ENCODE measurements around the gene CAP2.

Gene CAP2

DNA sequence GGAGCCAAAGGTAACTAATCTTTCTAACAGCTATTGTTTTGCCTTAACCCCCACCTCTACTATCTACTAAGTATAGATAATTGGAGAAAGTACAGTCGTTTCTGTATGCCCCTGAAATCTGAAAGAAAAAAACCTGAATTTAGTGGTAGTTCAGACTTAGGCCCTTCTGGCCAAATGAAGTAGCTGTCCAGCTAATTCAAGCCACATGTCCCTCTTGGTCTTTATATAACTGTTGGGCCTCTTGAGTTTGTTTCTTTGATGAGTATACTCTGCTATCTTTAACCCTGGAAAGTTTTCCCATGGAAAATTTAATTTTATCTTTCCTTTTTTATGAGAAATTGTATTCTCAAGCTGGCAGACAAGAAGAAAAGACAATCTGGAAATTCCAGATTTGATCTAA lies 133.7 kb downstream of the CAP2 start:
- H3K36me3 ChIP-seq (ENCODE audit: control insufficient read depth, low read length): no peaks in the 10 kb centered on the region
- no peaks in the 10 kb centered on the region for H3K27me3 ChIP-seq (ENCODE audit: control insufficient read depth, low read length)
- no peaks in the 10 kb centered on the region for H3K9me3 ChIP-seq (ENCODE audit: control insufficient read depth, insufficient read depth, low read length)
- H3K4me2 ChIP-seq (ENCODE audit: low read length): no peak overlapping the region
- H4K20me1 ChIP-seq (ENCODE audit: control insufficient read depth, insufficient read depth, low read depth, low read length): no peaks in the 10 kb centered on the region
- TF ChIP-seq, protein P1, sequence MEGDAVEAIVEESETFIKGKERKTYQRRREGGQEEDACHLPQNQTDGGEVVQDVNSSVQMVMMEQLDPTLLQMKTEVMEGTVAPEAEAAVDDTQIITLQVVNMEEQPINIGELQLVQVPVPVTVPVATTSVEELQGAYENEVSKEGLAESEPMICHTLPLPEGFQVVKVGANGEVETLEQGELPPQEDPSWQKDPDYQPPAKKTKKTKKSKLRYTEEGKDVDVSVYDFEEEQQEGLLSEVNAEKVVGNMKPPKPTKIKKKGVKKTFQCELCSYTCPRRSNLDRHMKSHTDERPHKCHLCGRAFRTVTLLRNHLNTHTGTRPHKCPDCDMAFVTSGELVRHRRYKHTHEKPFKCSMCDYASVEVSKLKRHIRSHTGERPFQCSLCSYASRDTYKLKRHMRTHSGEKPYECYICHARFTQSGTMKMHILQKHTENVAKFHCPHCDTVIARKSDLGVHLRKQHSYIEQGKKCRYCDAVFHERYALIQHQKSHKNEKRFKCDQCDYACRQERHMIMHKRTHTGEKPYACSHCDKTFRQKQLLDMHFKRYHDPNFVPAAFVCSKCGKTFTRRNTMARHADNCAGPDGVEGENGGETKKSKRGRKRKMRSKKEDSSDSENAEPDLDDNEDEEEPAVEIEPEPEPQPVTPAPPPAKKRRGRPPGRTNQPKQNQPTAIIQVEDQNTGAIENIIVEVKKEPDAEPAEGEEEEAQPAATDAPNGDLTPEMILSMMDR (IDR thresholded peaks at IDR 0.05; ENCODE audit: low read depth, low read length, poor library complexity, severe bottlenecking): no peak
- TF ChIP-seq EZH2phosphoT487 (IDR thresholded peaks at IDR 0.05; ENCODE audit: borderline replicate concordance, low read length): no peak
- no peaks in the 10 kb centered on the region for H3F3A ChIP-seq (ENCODE audit: control insufficient read depth, insufficient read depth)
- no peaks in the 10 kb centered on the region for H3K79me2 ChIP-seq (ENCODE audit: control insufficient read depth, low read length)
- H3K27ac ChIP-seq (ENCODE audit: low read depth, low read length): no peak overlapping the region
- no peaks in the 10 kb centered on the region for H3K9me2 ChIP-seq (replicated peaks; ENCODE audit: control insufficient read depth, low read length)
- no peak overlapping the region for H3K4me3 ChIP-seq (ENCODE audit: low read length)
- H3K4me1 ChIP-seq (ENCODE audit: control insufficient read depth, low read length): no peaks in the 10 kb centered on the region

DNA sequence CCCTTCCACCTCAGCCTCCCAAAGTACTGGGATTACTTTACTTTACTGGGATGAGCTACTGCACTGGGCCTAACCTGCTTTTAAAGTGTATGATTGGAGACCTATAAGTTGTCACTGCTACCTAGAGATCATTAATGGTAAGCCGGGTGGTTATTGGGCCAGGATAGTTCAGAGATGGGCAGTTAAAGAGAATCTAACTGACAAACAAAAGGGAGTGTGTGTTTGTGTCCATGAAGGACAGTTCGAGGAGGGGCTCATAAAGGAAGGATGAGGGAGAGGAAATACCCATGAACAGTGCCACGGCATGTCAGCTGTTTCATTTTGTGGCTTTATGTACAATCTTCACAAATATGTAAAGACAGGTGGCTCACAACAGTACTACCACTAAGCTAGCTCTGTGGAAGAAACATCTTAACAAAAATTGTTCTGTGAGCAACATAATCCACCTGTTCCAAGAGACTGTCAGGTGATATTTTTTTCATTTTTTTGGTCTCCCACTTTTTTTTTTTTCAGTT lies 137.0 kb downstream of the CAP2 start:
- TF ChIP-seq, protein P1 (IDR thresholded peaks at IDR 0.05; ENCODE audit: low read depth, low read length, poor library complexity, severe bottlenecking): no peak
- TF ChIP-seq EZH2phosphoT487 (IDR thresholded peaks at IDR 0.05; ENCODE audit: borderline replicate concordance, low read length): no peak
- H4K20me1 ChIP-seq (ENCODE audit: control insufficient read depth, insufficient read depth, low read depth, low read length): no peaks in the 10 kb centered on the region
- H3K4me2 ChIP-seq (ENCODE audit: low read length): no peak overlapping the region
- no peaks in the 10 kb centered on the region for H3K27me3 ChIP-seq (ENCODE audit: control insufficient read depth, low read length)
- H3F3A ChIP-seq (ENCODE audit: control insufficient read depth, insufficient read depth): no peaks in the 10 kb centered on the region
- no peak overlapping the region for H3K4me3 ChIP-seq (ENCODE audit: low read length)
- H3K9me3 ChIP-seq (ENCODE audit: control insufficient read depth, insufficient read depth, low read length): no peaks in the 10 kb centered on the region
- H3K79me2 ChIP-seq (ENCODE audit: control insufficient read depth, low read length): no peaks in the 10 kb centered on the region
- H3K27ac ChIP-seq (ENCODE audit: low read depth, low read length): no peak overlapping the region
- H3K4me1 ChIP-seq (ENCODE audit: control insufficient read depth, low read length): no peaks in the 10 kb centered on the region
- no peaks in the 10 kb centered on the region for H3K9me2 ChIP-seq (replicated peaks; ENCODE audit: control insufficient read depth, low read length)
- H3K36me3 ChIP-seq (ENCODE audit: control insufficient read depth, low read length): no peaks in the 10 kb centered on the region

DNA sequence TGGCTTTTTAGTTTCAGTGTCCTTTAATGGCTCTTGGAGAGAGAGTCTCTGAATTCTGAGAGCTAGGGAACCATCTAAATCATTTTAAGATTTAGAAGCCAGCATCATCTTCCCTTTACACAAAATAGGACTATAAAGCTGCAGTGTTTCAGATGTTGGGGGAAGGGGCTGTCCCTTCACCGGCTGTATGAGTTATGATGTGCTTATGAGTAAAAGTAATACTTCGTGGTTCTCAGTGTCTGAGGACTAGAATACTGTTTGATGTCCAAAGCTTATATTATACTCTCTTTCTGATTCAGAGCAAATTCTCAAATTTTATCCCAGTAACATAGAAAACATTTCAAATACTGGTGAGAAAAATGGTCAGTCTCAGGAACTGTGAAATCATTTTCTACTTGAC lies 143.2 kb downstream of the CAP2 start:
- Histone ChIP-seq H3F3A (ENCODE audit: control insufficient read depth, insufficient read depth) (no peaks in the 10 kb centered on the region), H3K9me3 (ENCODE audit: control insufficient read depth, insufficient read depth, low read length) (no peaks in the 10 kb centered on the region), H3K4me1 (ENCODE audit: control insufficient read depth, low read length) (no peaks in the 10 kb centered on the region), H4K20me1 (ENCODE audit: control insufficient read depth, insufficient read depth, low read depth, low read length) (no peaks in the 10 kb centered on the region), H3K9me2 (replicated peaks; ENCODE audit: control insufficient read depth, low read length) (no peaks in the 10 kb centered on the region), H3K4me3 (ENCODE audit: low read length) (no peak overlapping the region), H3K4me2 (ENCODE audit: low read length) (no peak overlapping the region), H3K27me3 (ENCODE audit: control insufficient read depth, low read length) (no peaks in the 10 kb centered on the region), H3K36me3 (ENCODE audit: control insufficient read depth, low read length) (no peaks in the 10 kb centered on the region), H3K27ac (ENCODE audit: low read depth, low read length) (no peak overlapping the region), H3K79me2 (ENCODE audit: control insufficient read depth, low read length) (no peaks in the 10 kb centered on the region)
- no peak for TF ChIP-seq EZH2phosphoT487 (IDR thresholded peaks at IDR 0.05; ENCODE audit: borderline replicate concordance, low read length)
- TF ChIP-seq, protein P1 (IDR thresholded peaks at IDR 0.05; ENCODE audit: low read depth, low read length, poor library complexity, severe bottlenecking): no peak

Measured in DOHH2 (cell line).